Sigmoid colon (tissue), 4 donors: ENCODE data around the gene TBC1D2B.

Source experiments
- EP300 ChIP-seq, 4 donors: sonication (generic); formaldehyde crosslinking; IDR thresholded peaks; one replicate each; pipeline ENCODE4 v1.6.1; 2017; ENCODE audit warnings: antibody characterized with exemption in 4 of 4
- POLR2A ChIP-seq, 2 donors: fragments of 450-650 bp; IDR thresholded peaks; one replicate each; pipeline ENCODE4 v1.6.1; 2016; ENCODE audit warnings: antibody characterized with exemption in 2 of 2, mild to moderate bottlenecking in 2 of 2, moderate library complexity in 2 of 2
- POLR2AphosphoS5 ChIP-seq, 4 donors: sonication (generic); formaldehyde crosslinking; IDR thresholded peaks; one replicate each; pipeline ENCODE4 v1.6.1; 2017; ENCODE audit warnings: antibody characterized with exemption in 4 of 4
- TF ChIP-seq, protein P1 (sequence below), 4 experiments: fragments of 450-650 bp in 3 of 4; fragments of 200-600 bp in 1 of 4; IDR thresholded peaks; one replicate each; pipeline ENCODE4 v1.5.1; 2016 to 2019; ENCODE audit warnings: antibody characterized with exemption in 4 of 4, mild to moderate bottlenecking in 3 of 4, moderate library complexity in 2 of 4

- TF ChIP-seq, protein P1, sequence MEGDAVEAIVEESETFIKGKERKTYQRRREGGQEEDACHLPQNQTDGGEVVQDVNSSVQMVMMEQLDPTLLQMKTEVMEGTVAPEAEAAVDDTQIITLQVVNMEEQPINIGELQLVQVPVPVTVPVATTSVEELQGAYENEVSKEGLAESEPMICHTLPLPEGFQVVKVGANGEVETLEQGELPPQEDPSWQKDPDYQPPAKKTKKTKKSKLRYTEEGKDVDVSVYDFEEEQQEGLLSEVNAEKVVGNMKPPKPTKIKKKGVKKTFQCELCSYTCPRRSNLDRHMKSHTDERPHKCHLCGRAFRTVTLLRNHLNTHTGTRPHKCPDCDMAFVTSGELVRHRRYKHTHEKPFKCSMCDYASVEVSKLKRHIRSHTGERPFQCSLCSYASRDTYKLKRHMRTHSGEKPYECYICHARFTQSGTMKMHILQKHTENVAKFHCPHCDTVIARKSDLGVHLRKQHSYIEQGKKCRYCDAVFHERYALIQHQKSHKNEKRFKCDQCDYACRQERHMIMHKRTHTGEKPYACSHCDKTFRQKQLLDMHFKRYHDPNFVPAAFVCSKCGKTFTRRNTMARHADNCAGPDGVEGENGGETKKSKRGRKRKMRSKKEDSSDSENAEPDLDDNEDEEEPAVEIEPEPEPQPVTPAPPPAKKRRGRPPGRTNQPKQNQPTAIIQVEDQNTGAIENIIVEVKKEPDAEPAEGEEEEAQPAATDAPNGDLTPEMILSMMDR (IDR thresholded peaks at IDR 0.05), result peak; percentile 76 to 97 (median 91)
- TF ChIP-seq POLR2A (IDR thresholded peaks at IDR 0.05) (no peak), POLR2AphosphoS5 (IDR thresholded peaks at IDR 0.05) (no peak), EP300 (IDR thresholded peaks at IDR 0.05) (no peak)
Observed at GRCh38 chr15:78108300-78109084, 31.0 kb upstream of the TBC1D2B start.
